GM12875 (cell line): ENCODE data around the gene P4HA2.

Source experiments
- H3K4me3 ChIP-seq: one replicate; pipeline ENCODE4 v1.5.1; 2011; ENCODE audit warnings: low read depth, low read length, control low read depth
- CTCF ChIP-seq: IDR thresholded peaks from 2 replicates; pipeline ENCODE4 v1.5.1; 2011; ENCODE audit warnings: low read depth, mild to moderate bottlenecking, control low read depth, inconsistent platforms, low read length, moderate library complexity, borderline replicate concordance; ENCODE audit not compliant: insufficient read depth

The P4HA2 gene

GRCh38 chr5:132267166-132267739 lies 39.6 kb upstream of the P4HA2 start:
- no peak for TF ChIP-seq CTCF
- H3K4me3 ChIP-seq = no peak overlapping the region

GRCh38 chr5:132266836-132267160 lies 39.1 kb upstream of the P4HA2 start:
- H3K4me3 ChIP-seq = no peak overlapping the region
- no peak for TF ChIP-seq CTCF

- TF ChIP-seq CTCF = no peak
- no peak overlapping the region for H3K4me3 ChIP-seq
These were observed 38.6 kb upstream of the P4HA2 start for GRCh38 chr5:132266031-132266835.

GRCh38 chr5:132265336-132266030 lies 37.8 kb upstream of the P4HA2 start:
- H3K4me3 ChIP-seq = no peak overlapping the region

GRCh38 chr5:132264546-132265335 lies 37.1 kb upstream of the P4HA2 start:
- H3K4me3 ChIP-seq = no peak overlapping the region
- TF ChIP-seq CTCF = no peak

More at GRCh38 chr5:132265336-132266030, 37.8 kb upstream of the P4HA2 start:
- no peak for TF ChIP-seq CTCF

- no peak overlapping the region for H3K4me3 ChIP-seq
- TF ChIP-seq CTCF = no peak
These were observed 36.1 kb upstream of the P4HA2 start for GRCh38 chr5:132263548-132264261.
